Islet of Langerhans (tissue), 1 donor: Measurements from ENCODE around the gene C15orf62.

Experiments
- FAIRE-seq: peaks from one replicate; lab custom pipeline; 2011; peaks lifted over from hg19 to GRCh38; lab: Jason Lieb, UNC

Gene C15orf62

GRCh38 chr15:40769274-40770146 lies at the start of gene C15orf62:
Gene C15orf62, plus strand, starts transcription at chr15:40769980. Its CDS starts 516 bp downstream, at chr15:40770496.
- no peak for FAIRE-seq

- FAIRE-seq = no peak
These were observed 48.1 kb upstream of the C15orf62 start for GRCh38 chr15:40721701-40722100.

GRCh38 chr15:40722354-40722753 lies 47.4 kb upstream of the C15orf62 start:
- no peak for FAIRE-seq

- no peak for FAIRE-seq
These were observed 46.8 kb upstream of the C15orf62 start for GRCh38 chr15:40722934-40723333.

- no peak for FAIRE-seq
These were observed 45.9 kb upstream of the C15orf62 start for GRCh38 chr15:40723919-40724318.

- no peak for FAIRE-seq
These were observed 38.7 kb upstream of the C15orf62 start for GRCh38 chr15:40731034-40731433.

- FAIRE-seq = no peak
These were observed 33.2 kb upstream of the C15orf62 start for GRCh38 chr15:40736575-40736974.

GRCh38 chr15:40737048-40737447 lies 32.7 kb upstream of the C15orf62 start:
- FAIRE-seq = no peak

GRCh38 chr15:40739047-40739446 lies 30.7 kb upstream of the C15orf62 start:
- no peak for FAIRE-seq

GRCh38 chr15:40739854-40740253 lies 29.9 kb upstream of the C15orf62 start:
- no peak for FAIRE-seq

- FAIRE-seq = no peak
These were observed 26.3 kb upstream of the C15orf62 start for GRCh38 chr15:40743485-40743901.

- FAIRE-seq = no peak
These were observed 25.6 kb upstream of the C15orf62 start for GRCh38 chr15:40743921-40744814.

- FAIRE-seq = no peak
These were observed 25.0 kb upstream of the C15orf62 start for GRCh38 chr15:40744815-40745152.

GRCh38 chr15:40746916-40747418 lies 22.8 kb upstream of the C15orf62 start:
- no peak for FAIRE-seq

- no peak for FAIRE-seq
These were observed 21.8 kb upstream of the C15orf62 start for GRCh38 chr15:40747685-40748631.

GRCh38 chr15:40749151-40749630 lies 20.6 kb upstream of the C15orf62 start:
- FAIRE-seq = no peak

GRCh38 chr15:40750885-40751284 lies 18.9 kb upstream of the C15orf62 start:
- FAIRE-seq = no peak

- no peak for FAIRE-seq
These were observed 18.0 kb upstream of the C15orf62 start for GRCh38 chr15:40751745-40752144.

- no peak for FAIRE-seq
These were observed 15.3 kb upstream of the C15orf62 start for GRCh38 chr15:40754574-40754882.

GRCh38 chr15:40754883-40755811 lies 14.6 kb upstream of the C15orf62 start, which contains the start of gene RMDN3:
Gene RMDN3, minus strand, starts transcription at chr15:40755254. Its CDS starts 471 bp downstream, at chr15:40754783.
- FAIRE-seq = no peak

GRCh38 chr15:40755812-40756208 lies 14.0 kb upstream of the C15orf62 start:
- FAIRE-seq = no peak
